ENCODE data around the gene BPI.

Gene BPI

GRCh38 chr20:38297916-38298674 lies 5.9 kb upstream of the BPI start:
- H3K27ac ChIP-seq: no peak overlapping the region
- TF ChIP-seq CTCF (IDR thresholded peaks at IDR 0.05) (no peak), ZFX (IDR thresholded peaks at IDR 0.05; ENCODE audit: borderline replicate concordance) (no peak)

GRCh38 chr20:38298768-38299288 lies 5.1 kb upstream of the BPI start:
- TF ChIP-seq ZFX (IDR thresholded peaks at IDR 0.05; ENCODE audit: borderline replicate concordance) (no peak), CTCF (IDR thresholded peaks at IDR 0.05) (no peak)
- no peak overlapping the region for H3K27ac ChIP-seq

GRCh38 chr20:38299963-38300362 lies 4.0 kb upstream of the BPI start:
- H3K27ac ChIP-seq: no peak overlapping the region
- TF ChIP-seq CTCF (IDR thresholded peaks at IDR 0.05): no peak
- no peak for TF ChIP-seq ZFX (IDR thresholded peaks at IDR 0.05; ENCODE audit: borderline replicate concordance)

- H3K27ac ChIP-seq: no peak overlapping the region
- TF ChIP-seq CTCF (IDR thresholded peaks at IDR 0.05) (no peak), ZFX (IDR thresholded peaks at IDR 0.05; ENCODE audit: borderline replicate concordance) (no peak)
These were observed 3.5 kb upstream of the BPI start for GRCh38 chr20:38300438-38300837.

- no peak overlapping the region for H3K27ac ChIP-seq
These were observed 2.6 kb upstream of the BPI start for GRCh38 chr20:38301309-38301708.

GRCh38 chr20:38302786-38303185 lies 1.2 kb upstream of the BPI start:
- no peak overlapping the region for H3K27ac ChIP-seq
- TF ChIP-seq CTCF (IDR thresholded peaks at IDR 0.05) (no peak), ZFX (IDR thresholded peaks at IDR 0.05; ENCODE audit: borderline replicate concordance) (no peak)

More at GRCh38 chr20:38301309-38301708, 2.6 kb upstream of the BPI start:
- TF ChIP-seq CTCF (IDR thresholded peaks at IDR 0.05) (no peak), ZFX (IDR thresholded peaks at IDR 0.05; ENCODE audit: borderline replicate concordance) (no peak)

- H3K27ac ChIP-seq: no peak overlapping the region
- TF ChIP-seq CTCF (IDR thresholded peaks at IDR 0.05) (peak; percentile 66), ZFX (IDR thresholded peaks at IDR 0.05; ENCODE audit: borderline replicate concordance) (no peak)
These were observed 990 bp downstream of the BPI start for GRCh38 chr20:38304845-38305447.

All from 22Rv1 (cell line).